ENCODE results near the gene WDR12. TPM values are rescaled to one million over a fixed set of nuclear protein-coding genes. Genes with fewer than 3 reads are reported as not detected.

WDR12 gene
- total and polyA plus RNA-seq, 9 of the 15 experiments (the other 6 are each of a cell fraction or from before 2014, with no cell fraction given): 109 to 554 (median 174) TPM

- peak; percentile 67; the same call in 1 of the 2 replicates for TF ChIP-seq ARID4B (CRISPR knock-in tag; IDR thresholded peaks at IDR 0.05)
- TF ChIP-seq MXD1 (CRISPR knock-in tag; IDR thresholded peaks at IDR 0.05; ENCODE audit: borderline replicate concordance, poor library complexity, severe bottlenecking): peak; percentile 69
- no peak for TF ChIP-seq ATF1 (CRISPR knock-in tag; IDR thresholded peaks at IDR 0.05)
- peak; percentile 64 for TF ChIP-seq ATF1 (tag; IDR thresholded peaks at IDR 0.05)
- TF ChIP-seq PYGO2 (tag; IDR thresholded peaks at IDR 0.05): no peak
- no peak for TF ChIP-seq HDGF (IDR thresholded peaks at IDR 0.05)
- no peak for TF ChIP-seq ZFP30 (CRISPR knock-in tag; IDR thresholded peaks at IDR 0.05; ENCODE audit: borderline replicate concordance)
- TF ChIP-seq MYBL2 (IDR thresholded peaks at IDR 0.05; ENCODE audit: low read depth): peak; percentile 53
- TF ChIP-seq MYBL2 (CRISPR knock-in tag; IDR thresholded peaks at IDR 0.05; ENCODE audit: borderline replicate concordance): no peak
- peak; percentile 99 for TF ChIP-seq ZBTB17 (CRISPR knock-in tag; IDR thresholded peaks at IDR 0.05)
- peak; percentile 92 for TF ChIP-seq EP400 (IDR thresholded peaks at IDR 0.05)
- no peak for TF ChIP-seq ADNP (tag; IDR thresholded peaks at IDR 0.05)
- peak; percentile 55 to 92; a peak in 3 of 4 replicates for TF ChIP-seq SIN3A (IDR thresholded peaks at IDR 0.05; ENCODE audit: borderline replicate concordance in 2 of 2, control insufficient read depth in 1 of 2, low read depth in 2 of 2, low read length in 2 of 2)
- peak; percentile 24 for TF ChIP-seq ATF7 (IDR thresholded peaks at IDR 0.05)
- no peak for TF ChIP-seq ZNF311 (CRISPR knock-in tag; IDR thresholded peaks at IDR 0.05)
- peak; percentile 79 for TF ChIP-seq ZNF143 (CRISPR knock-in tag; IDR thresholded peaks at IDR 0.05)
- TF ChIP-seq L3MBTL2 (IDR thresholded peaks at IDR 0.05): peak; percentile 90
- TF ChIP-seq NRF1 (conservative IDR thresholded peaks at IDR 0.05 in 1 of 2, IDR thresholded peaks at IDR 0.05 in 1 of 2): peak; percentile 91 to 93
- peak; percentile 9 to 24; a peak in 1 of 4 replicates for TF ChIP-seq SIX5 (IDR thresholded peaks at IDR 0.05; ENCODE audit: borderline replicate concordance in 1 of 2, insufficient read depth in 1 of 2, low read depth in 1 of 2, low read length in 2 of 2)
- peak in 1 of 2 experiments; percentile 100; a peak in 2 of 4 replicates for TF ChIP-seq MLLT1 (IDR thresholded peaks at IDR 0.05)
Measured at GRCh38 chr2:202911512-202912341, at the start of gene WDR12, which contains the start of gene CARF (continued).

Measured in K562 (cell line).